A549 (cell line): ENCODE results near the gene BAAT. TPM values are rescaled to one million over a fixed set of nuclear protein-coding genes. Genes with fewer than 3 reads are reported as not detected.
"Not testable (repeated sequence)": the region's sequence is repeated elsewhere in the genome, so short reads cannot be mapped to it uniquely, and the experiment has no call there.

Experiments
- ATAC-seq, 2 experiments: fragments of 200-7000 bp in 1 of 2; fragments of >200 bp in 1 of 2; cut with Nextera tagmentation in 1 of 2; cut with Tn5 transposase in 1 of 2; 3 replicates each; pipeline versions ENCODE4 v1.8.0 to v1.9.1; 2018 to 2020; ENCODE audit warnings: mild to moderate bottlenecking in 1 of 2, moderate library complexity in 1 of 2
- CTCF ChIA-PET: fragments of 300-600 bp; sonication (Branson Sonifier 250); formaldehyde crosslinking; extraction: SDS; loops from one replicate; lab custom pipeline; 2021; ENCODE audit warnings: antibody characterized with exemption, inconsistent platforms; lab: Yijun Ruan, JAX
- POLR2A ChIA-PET: fragments of 350-600 bp; formaldehyde crosslinking; extraction: SDS; loops from one replicate; lab custom pipeline; 2021; ENCODE audit warnings: antibody characterized with exemption, inconsistent platforms; lab: Yijun Ruan, JAX
- DNase-seq, 2 experiments: peaks; one replicate each; pipeline versions ENCODE4 v3.0.0 to v3.0.0-alpha.2; 2011 to 2016; ENCODE audit warnings: low read depth in 1 of 2, low spot score in 1 of 2
- FAIRE-seq: peaks from 2 replicates; lab custom pipeline; 2011; peaks lifted over from hg19 to GRCh38; lab: Jason Lieb, UNC
- H3K27ac ChIP-seq, 2 experiments: fragments of >200 bp; sonication (Bioruptor Twin); formaldehyde crosslinking; 3 replicates each; pipeline ENCODE4 v1.5.1; 2016 to 2017
- H3K4me1 ChIP-seq: fragments of >200 bp; sonication (Bioruptor Twin); formaldehyde crosslinking; 3 replicates; pipeline ENCODE4 v1.6.1; 2016
- H3K4me2 ChIP-seq: fragments of >200 bp; sonication (Bioruptor Twin); formaldehyde crosslinking; 3 replicates; pipeline ENCODE4 v1.6.1; 2016
- H3K4me3 ChIP-seq: fragments of >200 bp; sonication (Bioruptor Twin); formaldehyde crosslinking; 3 replicates; pipeline ENCODE4 v1.5.1; 2016
- H3K9me3 ChIP-seq: fragments of >200 bp; sonication (Bioruptor Twin); formaldehyde crosslinking; 3 replicates; pipeline ENCODE4 v1.6.1; 2016
- CBX8 ChIP-seq: fragments of 200-600 bp; sonication (generic); IDR thresholded peaks from 2 replicates; pipeline ENCODE4 v1.6.1; 2016
- EHF ChIP-seq: fragments of 250-450 bp; sonication (Bioruptor Pico); IDR thresholded peaks from 2 replicates; pipeline ENCODE4 v1.5.0; 2020; ENCODE audit warnings: mild to moderate bottlenecking
- EHMT2 ChIP-seq: fragments of 200-600 bp; sonication (generic); IDR thresholded peaks from 2 replicates; pipeline ENCODE4 v1.6.1; 2016; ENCODE audit warnings: antibody characterized with exemption, low read depth, mild to moderate bottlenecking, moderate library complexity
- EP300 ChIP-seq, 2 experiments: fragments of >200 bp; sonication (Bioruptor Twin); formaldehyde crosslinking; IDR thresholded peaks; 2 replicates in 1 of 2; 3 replicates in 1 of 2; pipeline ENCODE4 v1.6.1; 2016 to 2017
- GATA3 ChIP-seq: IDR thresholded peaks from 2 replicates; pipeline ENCODE4 v1.6.1; 2012; ENCODE audit warnings: borderline replicate concordance
- HOXB13 ChIP-seq: fragments of 250-450 bp; sonication (Bioruptor Pico); IDR thresholded peaks from 2 replicates; pipeline ENCODE4 v1.5.0; 2020; ENCODE audit warnings: low read depth, mild to moderate bottlenecking, moderate library complexity
- KDM1A ChIP-seq: fragments of 200-600 bp; sonication (generic); IDR thresholded peaks from 2 replicates; pipeline ENCODE4 v1.6.1; 2016; ENCODE audit warnings: low read depth, mild to moderate bottlenecking
- MYC ChIP-seq: IDR thresholded peaks from 2 replicates; pipeline ENCODE4 v1.6.1; 2012; ENCODE audit warnings: mild to moderate bottlenecking, inconsistent platforms, low read length, improper control_type of control experiment, borderline replicate concordance
- NR3C1 ChIP-seq: fragments of >200 bp; sonication (Bioruptor Twin); formaldehyde crosslinking; IDR thresholded peaks from 3 replicates; pipeline ENCODE4 v1.6.1; 2017
- PHF8 ChIP-seq: fragments of 200-600 bp; sonication (generic); IDR thresholded peaks from 2 replicates; pipeline ENCODE4 v1.6.1; 2016; ENCODE audit warnings: low read depth, mild to moderate bottlenecking, antibody characterized with exemption, moderate library complexity, borderline replicate concordance
- RFX5 ChIP-seq: fragments of 450-650 bp; IDR thresholded peaks from 2 replicates; pipeline ENCODE4 v1.7.1; 2014; ENCODE audit warnings: antibody characterized with exemption, mild to moderate bottlenecking, moderate library complexity
- SMC3 ChIP-seq: fragments of >200 bp; sonication (Bioruptor Twin); formaldehyde crosslinking; IDR thresholded peaks from 3 replicates; pipeline ENCODE4 v1.6.1; 2018; ENCODE audit warnings: inconsistent platforms
- ZNF302 ChIP-seq: fragments of 250-450 bp; sonication (Bioruptor Pico); IDR thresholded peaks from 2 replicates; pipeline ENCODE4 v1.9.0; 2021; ENCODE audit warnings: inconsistent platforms, mild to moderate bottlenecking, moderate library complexity
- WGBS: methylation state at CpG from one replicate; pipeline ENCODE4 v1.1.6; 2017; ENCODE audit errors: missing lambda C conversion rate; 5-methylcytosine and 5-hydroxymethylcytosine counted together
- polyA minus RNA-seq: library from RNA; depleted of rRNA, polyadenylated mRNA; stranded (reverse); fragments of >200 nt; gene quantifications from 2 replicates; pipeline ENCODE4 v1.2.3, GENCODE V29; 2011; rRNA and poly(A)+ RNA removed
- polyA plus RNA-seq, 4 experiments: library from polyadenylated mRNA; depleted of rRNA in 3 of 4; stranded (reverse); fragments of >200 nt; fragmentation: RNase III in 1 of 4; extraction: RNeasy Plus Mini Kit Qiagen cat#74134 plus additional on column Dnase treatment in 1 of 4; gene quantifications; 2 replicates in 3 of 4; 3 replicates in 1 of 4; pipeline ENCODE4 v1.2.3, GENCODE V29; 2011 to 2017
- TF ChIP-seq, protein P1 (sequence below): IDR thresholded peaks from 2 replicates; pipeline ENCODE4 v1.6.1; 2012
- TF ChIP-seq, protein P2 (sequence below): fragments of >200 bp; sonication (Bioruptor Twin); formaldehyde crosslinking; IDR thresholded peaks from 2 replicates; pipeline ENCODE4 v1.6.1; 2016
- TF ChIP-seq, protein P3 (sequence below): fragments of 450-650 bp; IDR thresholded peaks from 2 replicates; pipeline ENCODE4 v1.6.1; 2014; ENCODE audit warnings: antibody characterized with exemption

The BAAT gene
- polyA plus RNA-seq (2011; rRNA removed) (9.1 TPM in 2 replicates), polyA plus RNA-seq (2017; fragmentation: RNase III; extraction: RNeasy Plus Mini Kit Qiagen cat#74134 plus additional on column Dnase treatment) (10.1 to 13.6 TPM (median 10.9 TPM) in 3 replicates), polyA minus RNA-seq (6.2 and 6.7 TPM in 2 replicates)
- 1.9 and 2.3 TPM in 2 replicates for polyA plus RNA-seq (2012; cell fraction: cytosol; rRNA removed)
- 2.2 and 4.3 TPM in 2 replicates for polyA plus RNA-seq (2012; cell fraction: nucleus; rRNA removed)

DNA sequence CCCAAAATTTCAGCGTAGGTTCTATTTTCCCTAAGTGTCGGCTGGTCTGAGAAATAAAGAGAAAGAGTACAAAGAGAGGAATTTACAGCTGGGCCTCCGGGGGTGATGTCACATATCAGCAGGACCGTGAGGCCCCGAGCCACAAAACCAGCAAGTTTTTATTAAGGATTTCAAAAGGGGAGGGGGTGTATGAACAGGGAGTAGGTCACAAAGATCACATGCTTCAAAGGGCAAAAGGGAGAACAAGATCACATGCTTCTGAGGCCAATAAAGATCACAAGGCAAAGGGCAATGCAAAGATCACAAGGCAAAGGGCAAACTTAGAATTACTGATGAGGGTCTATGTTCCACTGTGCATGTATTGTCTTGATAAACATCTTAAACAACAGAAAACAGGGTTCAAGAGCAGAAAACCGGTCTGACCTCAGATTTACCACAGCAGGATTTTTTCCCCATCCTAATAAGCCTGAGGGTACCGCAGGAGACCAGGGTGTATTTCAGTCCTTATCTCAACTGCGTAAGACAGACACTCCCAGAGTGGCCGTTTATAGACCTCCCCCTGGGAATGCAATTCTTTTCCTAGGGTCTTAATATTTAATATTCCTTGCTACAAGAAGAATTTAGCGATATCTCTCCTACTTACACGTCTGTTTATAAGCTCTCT, at the start of gene BAAT:
Gene BAAT (minus strand): TSS at position 134 of the 664 bp plus-strand sequence. CDS start 13,602 bp downstream, outside the sequence.
- POLR2A ChIA-PET, H3K4me3 ChIP-seq, H3K9me3 ChIP-seq, ATAC-seq, DNase-seq, FAIRE-seq: not testable (repeated sequence)
- peak within 1 kb of the TSS; percentile 70 to 81 for H3K27ac ChIP-seq
- H3K4me1 ChIP-seq: peaks cover 62% of the 10 kb centered on the region
- WGBS: 92% methylated on average over 11 of the region's 11 CpGs
- CTCF ChIA-PET: interaction anchor here (3.0 kb wide), 1 partner anchor 74 kb away, joined by 13 read pairs; no protein-coding TSS in a partner anchor
- peak within 1 kb of the TSS; percentile 63 for H3K4me2 ChIP-seq

DNA sequence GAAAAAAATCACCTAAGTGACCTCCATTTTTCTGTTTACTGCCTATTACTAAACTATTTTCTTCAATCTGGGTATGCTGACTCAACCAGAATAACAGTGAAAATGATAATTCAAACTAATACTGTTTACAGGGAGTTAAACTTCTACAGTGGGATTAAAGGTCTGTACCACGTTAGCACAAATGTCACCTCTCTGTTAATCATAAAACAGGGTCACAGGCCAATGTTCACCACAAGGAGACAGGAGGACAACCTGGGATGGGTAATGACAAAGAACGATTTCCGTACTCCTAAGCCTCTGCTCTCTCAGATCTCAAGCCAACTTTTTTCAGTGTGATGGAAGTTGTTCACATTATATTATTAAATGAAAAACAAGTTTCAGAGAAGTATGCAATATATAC, 48.4 kb upstream of the BAAT start:
- no peaks in the 10 kb centered on the region for H3K9me3 ChIP-seq
- no peaks in the 10 kb centered on the region for H3K4me1 ChIP-seq
- ChIA-PET CTCF (interaction anchor here (0.6 to 1.6 kb wide), 3 partner anchors 16 to 26 kb away, joined by 3 to 4 read pairs (median 3); no protein-coding TSS in a partner anchor), POLR2A (no interaction called here)
- WGBS: 40% methylated on average over 3 of the region's 3 CpGs
- no peak overlapping the region for H3K4me3 ChIP-seq
- ATAC-seq (no peak), DNase-seq (no peak), FAIRE-seq (no peak)
- TF ChIP-seq SMC3 (no peak), NR3C1 (no peak), PHF8 (no peak), RFX5 (no peak), KDM1A (no peak), EHMT2 (no peak), ZNF302 (no peak)
- TF ChIP-seq, protein P1, sequence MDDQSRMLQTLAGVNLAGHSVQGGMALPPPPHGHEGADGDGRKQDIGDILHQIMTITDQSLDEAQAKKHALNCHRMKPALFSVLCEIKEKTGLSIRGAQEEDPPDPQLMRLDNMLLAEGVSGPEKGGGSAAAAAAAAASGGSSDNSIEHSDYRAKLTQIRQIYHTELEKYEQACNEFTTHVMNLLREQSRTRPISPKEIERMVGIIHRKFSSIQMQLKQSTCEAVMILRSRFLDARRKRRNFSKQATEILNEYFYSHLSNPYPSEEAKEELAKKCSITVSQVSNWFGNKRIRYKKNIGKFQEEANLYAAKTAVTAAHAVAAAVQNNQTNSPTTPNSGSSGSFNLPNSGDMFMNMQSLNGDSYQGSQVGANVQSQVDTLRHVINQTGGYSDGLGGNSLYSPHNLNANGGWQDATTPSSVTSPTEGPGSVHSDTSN: no peak
- no peak overlapping the region for H3K4me2 ChIP-seq
- no peak overlapping the region for H3K27ac ChIP-seq

DNA sequence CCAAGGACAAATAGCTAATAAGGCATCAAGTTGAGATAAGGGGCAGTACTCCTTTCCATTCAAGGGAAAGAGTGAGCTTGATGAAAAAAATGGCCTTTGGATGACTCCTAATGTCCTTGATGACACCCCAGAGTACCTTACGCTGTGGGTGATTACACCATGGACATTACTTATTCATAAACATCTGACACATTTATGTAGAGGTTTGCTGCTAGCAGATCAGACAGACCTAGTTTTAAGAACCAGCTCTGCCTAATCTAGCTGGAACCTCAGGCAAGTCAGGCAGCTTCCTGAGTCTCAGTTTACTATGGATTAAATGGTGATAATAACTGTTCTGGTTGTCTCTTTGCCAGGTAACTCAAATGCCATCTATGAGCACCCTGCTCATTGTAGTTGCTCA, 47.9 kb upstream of the BAAT start:
- no peak for TF ChIP-seq EP300 (IDR thresholded peaks at IDR 0.05)
- ATAC-seq (no peak), FAIRE-seq (no peak), DNase-seq (no peak)
- Histone ChIP-seq H3K4me1 (no peaks in the 10 kb centered on the region), H3K4me3 (no peak overlapping the region), H3K4me2 (no peak overlapping the region), H3K9me3 (no peaks in the 10 kb centered on the region), H3K27ac (no peak overlapping the region)
- ChIA-PET POLR2A (no interaction called here), CTCF (no interaction called here)
- 35% methylated on average over 1 of the region's 1 CpG for WGBS

DNA sequence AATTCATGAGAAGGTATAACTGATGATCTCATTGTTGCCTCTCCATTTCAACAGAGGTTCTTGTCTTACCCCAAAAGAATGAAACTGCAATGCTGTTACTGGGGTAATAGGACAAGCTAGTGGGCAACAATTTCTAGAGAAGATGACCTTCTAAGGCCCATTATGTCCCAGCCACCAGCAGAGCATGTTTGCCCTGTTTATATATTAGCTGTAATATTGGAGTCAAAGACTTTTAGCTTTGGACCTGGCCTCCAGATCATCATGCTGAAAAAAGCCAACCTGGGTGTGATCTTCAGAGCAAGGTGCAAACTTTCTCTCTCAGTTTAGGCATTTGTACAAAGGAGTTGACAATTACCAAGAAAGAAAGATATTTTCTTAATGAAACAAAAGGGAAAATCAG, 47.4 kb upstream of the BAAT start:
- H3K27ac ChIP-seq: no peak overlapping the region
- H3K4me2 ChIP-seq: no peak overlapping the region
- DNase-seq: no peak
- no peak overlapping the region for H3K4me3 ChIP-seq
- CTCF ChIA-PET: interaction anchor here (0.7 to 1.8 kb wide), 3 partner anchors 11 to 97 kb away, joined by 3 to 8 read pairs (median 3); no protein-coding TSS in a partner anchor
- POLR2A ChIA-PET: no interaction called here
- TF ChIP-seq, protein P2, sequence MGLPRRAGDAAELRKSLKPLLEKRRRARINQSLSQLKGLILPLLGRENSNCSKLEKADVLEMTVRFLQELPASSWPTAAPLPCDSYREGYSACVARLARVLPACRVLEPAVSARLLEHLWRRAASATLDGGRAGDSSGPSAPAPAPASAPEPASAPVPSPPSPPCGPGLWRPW: no peak
- TF ChIP-seq ZNF302 (no peak), MYC (no peak), EP300 (IDR thresholded peaks at IDR 0.05) (no peak), RFX5 (no peak)
- TF ChIP-seq, protein P1: no peak
- H3K4me1 ChIP-seq: no peaks in the 10 kb centered on the region
- H3K9me3 ChIP-seq: no peaks in the 10 kb centered on the region
- no peak for ATAC-seq
- FAIRE-seq: no peak

DNA sequence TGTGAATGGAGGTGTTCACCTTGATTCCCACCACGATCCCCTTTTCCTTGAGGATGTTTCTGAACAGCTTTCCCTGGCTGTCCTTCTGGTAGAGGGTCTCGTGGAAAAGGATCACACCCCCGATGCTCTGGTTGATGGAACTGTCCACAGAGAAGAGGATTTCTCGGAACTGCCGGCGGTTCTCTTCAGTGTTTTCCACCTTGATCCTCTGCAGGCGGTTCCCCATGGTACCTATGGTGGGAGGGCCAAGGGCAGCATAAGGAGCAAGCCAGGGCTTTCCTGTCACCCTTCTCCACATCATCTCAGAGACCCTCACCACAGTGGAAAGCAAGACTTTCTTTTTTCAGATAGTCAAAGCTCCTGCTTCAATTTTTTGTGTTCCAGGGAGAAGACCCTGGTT, 44.9 kb upstream of the BAAT start:
- ATAC-seq (no peak), DNase-seq (no peak), FAIRE-seq (no peak)
- H3K4me1 ChIP-seq: no peaks in the 10 kb centered on the region
- ChIA-PET POLR2A (no interaction called here), CTCF (interaction anchor here (1.6 kb wide), 1 partner anchor 29 kb away, joined by 3 read pairs; no protein-coding TSS in a partner anchor)
- 49% methylated on average over 7 of the region's 7 CpGs for WGBS
- H3K4me2 ChIP-seq: no peak overlapping the region
- no peak overlapping the region for H3K27ac ChIP-seq
- TF ChIP-seq EHF (CRISPR knock-in tag) (no peak), GATA3 (no peak), CBX8 (no peak), PHF8 (no peak), MYC (no peak), HOXB13 (CRISPR knock-in tag) (no peak)
- TF ChIP-seq, protein P3, sequence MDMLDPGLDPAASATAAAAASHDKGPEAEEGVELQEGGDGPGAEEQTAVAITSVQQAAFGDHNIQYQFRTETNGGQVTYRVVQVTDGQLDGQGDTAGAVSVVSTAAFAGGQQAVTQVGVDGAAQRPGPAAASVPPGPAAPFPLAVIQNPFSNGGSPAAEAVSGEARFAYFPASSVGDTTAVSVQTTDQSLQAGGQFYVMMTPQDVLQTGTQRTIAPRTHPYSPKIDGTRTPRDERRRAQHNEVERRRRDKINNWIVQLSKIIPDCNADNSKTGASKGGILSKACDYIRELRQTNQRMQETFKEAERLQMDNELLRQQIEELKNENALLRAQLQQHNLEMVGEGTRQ: no peak
- H3K9me3 ChIP-seq: no peaks in the 10 kb centered on the region
- H3K4me3 ChIP-seq: no peak overlapping the region
